Measurements from ENCODE around the gene OR2A5.
"Not testable (repeated sequence)": the region's sequence is repeated elsewhere in the genome, so short reads cannot be mapped to it uniquely, and the experiment has no call there.

The OR2A5 gene

DNA sequence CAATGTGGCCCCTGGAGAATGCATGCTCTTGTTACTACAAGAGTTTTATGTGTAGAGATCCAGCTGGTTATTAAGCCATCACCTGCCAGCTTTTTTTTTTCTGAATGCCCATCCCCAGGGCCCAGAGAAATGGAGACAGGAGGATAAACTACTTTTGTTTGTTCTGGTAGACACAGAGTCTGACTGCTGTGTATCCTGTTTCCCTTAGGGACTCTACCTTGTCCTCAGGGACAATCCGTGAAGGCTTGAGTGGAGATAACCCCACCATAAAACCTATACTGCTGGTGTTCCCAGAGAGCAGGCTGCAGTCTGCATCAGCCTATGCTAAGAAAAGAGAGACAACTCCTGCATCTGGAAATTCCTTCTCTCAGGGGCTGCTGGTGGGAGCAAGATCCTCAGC is at the start of gene OR2A5:
Gene OR2A5, plus strand, starts transcription at position 301 of the 400 bp plus-strand sequence. CDS start 1,454 bp downstream, outside the sequence.
- no peak for DNase-seq

DNA sequence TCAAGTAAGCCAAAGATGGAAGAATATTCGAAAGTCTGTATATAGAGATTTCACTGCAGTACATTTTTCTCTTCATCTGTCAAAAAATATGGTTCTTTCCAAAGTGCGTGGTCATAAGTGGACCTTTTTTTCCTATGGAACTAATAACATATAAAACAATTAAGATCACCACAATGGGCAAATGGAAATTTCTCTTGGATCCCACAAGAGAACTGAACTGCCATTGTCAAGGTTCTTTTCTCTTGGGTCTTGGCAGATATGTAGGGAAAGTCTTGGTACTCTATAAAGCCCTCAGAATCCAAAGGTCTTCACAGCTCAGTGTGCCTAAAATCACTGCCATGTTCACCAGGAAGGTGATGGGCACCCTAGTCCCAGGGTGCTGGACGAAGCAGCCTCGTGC is 48.7 kb upstream of the OR2A5 start, which contains the start of gene OR6B1:
Gene OR6B1, plus strand, starts transcription at position 301 of the 400 bp plus-strand sequence. CDS start 3,677 bp downstream, outside the sequence.
- DNase-seq: no peak

DNA sequence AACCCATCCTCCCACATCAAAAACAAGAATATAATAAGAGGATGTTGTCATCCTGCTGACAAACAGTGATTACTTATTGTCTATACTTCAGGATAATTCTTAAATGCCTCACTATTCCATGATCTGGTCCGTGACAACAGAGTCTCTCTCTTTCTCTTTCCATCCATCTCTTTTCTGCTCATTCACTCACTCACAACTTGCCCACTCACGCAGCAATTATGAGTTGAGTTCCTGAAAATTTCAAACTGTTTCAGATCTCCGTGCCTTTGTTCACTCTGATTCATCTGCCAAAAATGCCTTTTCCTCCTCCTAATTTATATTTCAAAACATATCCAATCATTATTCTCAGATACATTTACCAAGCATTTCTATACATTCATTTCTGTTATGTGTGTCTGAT is 47.2 kb upstream of the OR2A5 start:
- DNase-seq: no peak

DNA sequence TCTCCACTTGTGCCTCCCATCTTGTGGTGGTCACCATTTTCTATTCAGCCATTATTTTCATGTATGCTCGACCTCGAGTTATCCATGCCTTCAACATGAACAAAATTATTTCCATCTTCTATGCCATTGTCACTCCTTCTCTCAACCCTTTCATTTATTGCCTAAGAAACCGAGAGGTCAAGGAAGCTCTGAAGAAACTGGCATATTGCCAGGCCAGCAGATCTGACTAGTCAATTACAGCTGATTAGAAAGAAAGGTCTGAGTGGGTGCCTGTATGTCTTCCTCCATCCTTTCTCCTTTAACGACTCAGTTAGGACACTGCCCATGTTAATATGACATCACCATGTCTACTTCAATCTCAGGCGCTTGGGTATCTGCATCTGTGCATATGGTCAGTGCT is 44.0 kb upstream of the OR2A5 start:
- DNase-seq: no peak

GRCh38 chr7:144006029-144006691 is 42.6 kb upstream of the OR2A5 start:
- no peak for DNase-seq

GRCh38 chr7:144006692-144007042 is 42.1 kb upstream of the OR2A5 start:
- DNase-seq: no peak

DNA sequence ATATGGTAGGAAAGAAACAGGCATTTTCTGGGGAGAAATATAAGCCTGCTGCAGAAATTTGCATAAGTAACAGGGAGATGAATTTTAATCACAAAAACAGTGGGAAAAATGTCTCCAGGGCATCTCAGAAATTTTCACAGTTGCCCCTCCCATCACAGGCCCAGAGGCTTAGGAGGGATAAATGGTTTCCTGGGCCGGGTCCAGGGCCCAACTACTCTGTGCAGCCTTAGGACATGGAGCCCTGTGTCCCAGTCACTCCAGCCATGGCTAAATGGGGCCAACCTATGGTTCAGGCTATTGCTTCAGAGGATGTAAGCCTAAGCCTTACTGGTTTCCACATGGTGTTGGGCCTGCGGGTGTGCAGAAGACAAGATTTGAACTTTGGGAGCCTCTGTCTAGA is 39.4 kb upstream of the OR2A5 start:
- DNase-seq: no peak

DNA sequence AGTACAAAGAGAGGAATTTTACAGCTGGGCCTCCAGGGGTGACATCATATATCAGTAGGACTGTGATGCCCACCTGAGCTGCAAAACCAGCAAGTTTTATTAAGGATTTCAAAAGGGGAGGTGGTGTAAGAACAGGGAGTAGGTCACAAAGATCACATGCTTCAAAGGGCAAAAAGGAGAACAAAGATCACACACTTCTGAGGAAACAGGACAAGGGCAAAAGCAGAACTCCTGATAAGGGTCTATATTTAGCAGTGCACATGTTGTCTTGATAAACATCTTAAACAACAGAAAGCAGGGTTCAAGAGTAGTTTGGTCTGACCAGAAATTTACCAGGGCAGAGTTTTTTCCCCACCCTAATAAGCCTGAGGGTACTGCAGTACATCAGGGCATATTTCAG is 38.7 kb upstream of the OR2A5 start:
- DNase-seq: not testable (repeated sequence)

GRCh38 chr7:144010821-144011220 is 37.9 kb upstream of the OR2A5 start:
- not testable (repeated sequence) for DNase-seq

GRCh38 chr7:144011458-144012230 is 37.1 kb upstream of the OR2A5 start:
- no peak for DNase-seq

DNA sequence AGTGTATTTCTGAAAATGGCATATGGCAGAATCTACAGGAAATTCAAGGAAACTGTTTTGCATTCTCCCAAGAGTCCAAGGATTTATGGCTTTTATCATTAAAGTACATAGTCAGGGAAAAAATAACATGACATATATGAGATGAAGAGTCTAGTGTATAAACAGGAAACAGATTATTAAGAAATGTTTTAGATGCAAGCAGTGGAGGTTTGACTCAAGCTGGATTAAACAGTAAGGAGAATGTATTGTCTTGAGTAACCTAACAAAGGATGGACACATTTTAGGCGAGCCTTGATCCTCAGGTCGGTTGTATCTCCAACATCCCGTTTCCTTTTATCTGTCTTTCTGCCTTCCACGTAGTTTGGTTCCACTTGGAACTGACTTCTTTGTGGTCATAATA is 30.7 kb upstream of the OR2A5 start:
- DNase-seq: no peak

DNA sequence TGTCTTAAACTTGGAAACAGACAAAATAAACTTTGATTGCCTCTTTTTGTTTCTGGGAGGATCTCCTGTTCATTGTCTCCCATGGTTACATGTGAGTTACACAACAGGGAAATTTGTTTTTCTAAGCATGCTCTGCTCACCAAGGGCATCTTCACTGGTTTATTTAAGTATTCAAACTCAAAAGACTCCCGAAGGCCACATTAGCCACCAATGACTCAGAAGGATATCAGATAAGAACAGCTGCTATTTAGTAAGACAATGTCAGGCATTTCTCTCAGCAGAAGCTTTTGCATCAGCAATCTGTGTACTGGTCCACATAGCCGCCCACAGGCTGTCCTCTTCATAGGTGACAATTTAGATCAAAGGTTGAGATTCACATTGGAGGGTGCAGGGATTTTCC is 29.3 kb upstream of the OR2A5 start:
- DNase-seq: no peak

GRCh38 chr7:144020340-144020739 is 28.4 kb upstream of the OR2A5 start:
- no peak for DNase-seq

GRCh38 chr7:144022169-144022568 is 26.6 kb upstream of the OR2A5 start:
- DNase-seq: no peak

GRCh38 chr7:144023171-144023827 is 25.4 kb upstream of the OR2A5 start:
- no peak for DNase-seq

- no peak for DNase-seq
Observed at GRCh38 chr7:144024213-144024612, 24.5 kb upstream of the OR2A5 start.

GRCh38 chr7:144026203-144026883 is 22.4 kb upstream of the OR2A5 start:
- no peak for DNase-seq

GRCh38 chr7:144027070-144027469 is 21.7 kb upstream of the OR2A5 start:
- no peak for DNase-seq

DNA sequence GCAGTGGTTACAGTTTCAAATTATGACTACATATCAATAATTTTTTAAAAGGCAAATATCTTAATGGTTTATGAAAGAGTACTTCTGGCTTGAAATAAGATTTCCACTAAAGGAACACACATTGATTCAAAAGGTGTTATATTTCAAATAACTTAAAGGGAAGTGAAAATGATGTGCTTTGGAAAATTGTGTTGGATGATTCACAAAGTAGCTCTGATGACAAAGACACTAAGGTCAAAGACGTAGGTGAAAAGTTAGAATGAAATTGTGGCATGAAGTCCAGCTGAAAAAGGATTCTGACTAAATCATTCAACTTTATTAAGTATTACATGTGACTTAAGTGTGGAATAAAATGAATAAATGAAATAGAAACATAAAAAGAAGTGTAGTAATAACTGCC is 20.8 kb upstream of the OR2A5 start:
- no peak for DNase-seq

DNA sequence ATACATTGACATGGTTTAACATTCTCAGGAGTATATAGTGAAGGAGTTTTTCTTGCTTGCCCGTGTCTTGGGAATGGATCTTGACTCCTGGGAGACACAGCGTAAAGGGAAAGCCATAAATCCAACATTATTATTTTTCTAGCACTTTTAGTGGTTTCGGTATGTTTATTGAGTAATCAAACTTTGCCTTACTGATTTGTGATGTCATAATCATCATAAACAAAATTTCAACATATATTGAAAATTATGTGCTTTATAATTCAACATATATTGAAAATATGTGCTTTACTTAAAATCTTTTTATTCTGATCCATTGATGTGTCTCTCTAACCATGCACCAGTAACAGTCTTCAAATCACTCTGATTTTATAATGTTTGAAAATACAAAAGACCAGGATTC is 20.2 kb upstream of the OR2A5 start:
- DNase-seq: no peak

GRCh38 chr7:144032516-144032915 is 16.2 kb upstream of the OR2A5 start:
- DNase-seq: no peak

DNA sequence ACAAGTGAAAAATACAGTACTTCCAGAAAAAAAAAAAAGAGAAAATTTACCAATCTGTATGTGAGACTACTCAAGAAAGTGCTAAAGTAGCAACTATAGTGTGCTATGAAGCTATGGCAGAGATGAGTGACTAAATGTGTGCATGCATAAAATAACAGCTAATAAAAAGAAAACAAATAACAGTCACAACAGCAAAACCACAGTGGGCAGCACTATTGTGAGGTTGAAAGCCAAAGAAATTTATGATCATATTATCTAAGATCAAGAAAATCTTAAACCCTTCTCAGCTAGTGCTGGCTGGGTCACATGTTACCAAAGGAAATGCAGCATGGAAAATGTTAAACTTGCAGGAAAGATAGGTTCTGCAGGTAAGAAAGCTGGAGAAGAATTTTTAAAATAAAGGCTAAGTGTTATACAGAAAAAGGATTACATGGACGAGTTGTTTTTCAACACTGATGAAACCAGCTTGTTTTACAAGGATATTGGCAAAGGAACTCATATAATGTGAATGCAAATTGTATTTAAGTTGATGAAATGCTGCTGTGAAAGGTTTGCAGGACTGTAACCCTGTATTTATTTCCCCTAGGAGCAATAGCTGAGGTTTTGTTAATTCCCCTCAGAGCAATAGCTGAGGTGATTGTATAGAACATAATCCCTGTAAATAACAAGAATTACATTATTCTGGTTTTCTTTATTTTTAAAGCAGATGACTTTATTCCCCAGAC is 15.6 kb upstream of the OR2A5 start:
- DNase-seq: no peak

DNA sequence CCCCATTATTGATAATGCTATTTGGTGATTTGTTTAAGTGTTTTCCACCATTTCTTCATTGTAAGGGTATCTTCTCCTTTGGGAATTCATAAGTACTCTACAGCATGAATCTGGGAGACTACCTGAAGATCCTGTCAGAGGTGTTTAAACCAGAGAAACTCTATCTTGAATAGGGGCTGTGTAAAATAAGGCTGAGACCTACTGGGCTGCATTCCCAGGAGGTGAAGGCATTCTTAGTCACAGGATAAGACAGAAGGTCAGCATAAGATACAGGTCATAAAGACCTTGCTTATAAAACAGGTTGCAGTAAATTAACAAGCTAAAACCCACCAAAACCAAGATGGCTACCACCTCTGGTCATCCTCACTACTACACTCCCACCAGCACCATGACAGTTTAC is 13.4 kb upstream of the OR2A5 start:
- no peak for DNase-seq
